Stimulated activated CD8-positive, alpha-beta memory T cell treated with anti-CD3 and anti-CD28 coated beads, Interleukin-2, amount 100 ng/mL, for 48 hours (primary cell): Measurements from ENCODE around the gene GOLGA2.

Experiments used
- DNase-seq, 2 donors: peaks; one replicate each; pipeline ENCODE4 v3.0.0-alpha.2; 2020; ENCODE audit warnings: low read depth in 2 of 2

The GOLGA2 gene

DNA sequence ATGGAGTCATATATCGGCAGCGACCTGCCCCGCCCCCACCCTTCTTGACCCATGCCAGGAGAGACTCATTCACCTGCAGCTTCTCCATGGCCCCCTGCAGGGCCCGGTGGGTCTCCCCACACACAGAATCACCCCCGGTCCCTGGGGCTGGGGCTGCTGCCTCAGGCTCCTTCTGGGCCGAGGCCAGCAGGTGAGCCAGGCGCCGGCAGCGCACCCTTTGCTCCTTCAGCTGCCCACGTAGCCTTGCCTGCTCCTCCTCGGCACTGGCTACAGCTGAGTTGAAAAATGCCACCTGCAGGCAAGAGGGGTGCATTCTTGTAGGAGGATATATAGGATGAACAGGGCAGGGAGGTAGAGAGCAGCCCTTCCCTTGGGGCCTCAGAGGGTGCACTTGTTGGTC is 17.9 kb downstream of the GOLGA2 start:
- no peak for DNase-seq

DNA sequence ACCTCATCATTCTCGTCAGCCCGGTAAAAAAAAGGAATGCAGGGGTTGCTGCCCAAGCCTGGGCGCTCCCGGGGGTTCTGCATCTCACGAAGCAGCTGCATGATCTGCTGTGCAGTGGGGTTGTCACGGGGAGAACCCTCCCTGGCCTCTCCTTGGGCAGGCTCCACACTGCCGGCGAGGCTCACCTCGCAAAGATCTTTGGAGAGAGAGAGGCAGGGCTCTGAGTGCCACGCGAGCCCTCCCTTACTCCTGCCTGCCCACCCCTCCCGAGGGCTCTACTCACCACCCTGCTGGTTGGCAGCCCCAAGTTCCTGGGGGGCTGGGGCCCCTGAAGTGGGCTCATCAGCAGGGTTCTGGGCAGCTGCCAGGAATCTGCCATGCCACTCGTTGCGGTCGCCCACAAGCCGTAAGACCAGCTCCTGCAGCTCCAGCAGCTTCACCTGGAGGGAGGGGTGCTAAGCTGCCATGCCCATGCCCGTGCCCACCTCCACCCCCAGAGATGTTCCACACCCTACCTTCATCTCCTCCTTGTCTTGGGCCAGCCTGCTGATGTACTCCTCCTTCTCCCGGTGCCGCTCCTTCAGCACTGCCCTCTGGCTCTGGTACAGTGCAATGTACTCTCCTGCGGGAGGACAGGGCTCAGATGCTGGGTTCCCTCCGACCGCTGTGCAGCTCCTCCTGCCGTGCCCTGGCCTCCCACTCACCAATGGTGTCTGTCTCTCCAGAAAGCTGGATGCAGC is 18.6 kb downstream of the GOLGA2 start:
- no peak for DNase-seq

DNA sequence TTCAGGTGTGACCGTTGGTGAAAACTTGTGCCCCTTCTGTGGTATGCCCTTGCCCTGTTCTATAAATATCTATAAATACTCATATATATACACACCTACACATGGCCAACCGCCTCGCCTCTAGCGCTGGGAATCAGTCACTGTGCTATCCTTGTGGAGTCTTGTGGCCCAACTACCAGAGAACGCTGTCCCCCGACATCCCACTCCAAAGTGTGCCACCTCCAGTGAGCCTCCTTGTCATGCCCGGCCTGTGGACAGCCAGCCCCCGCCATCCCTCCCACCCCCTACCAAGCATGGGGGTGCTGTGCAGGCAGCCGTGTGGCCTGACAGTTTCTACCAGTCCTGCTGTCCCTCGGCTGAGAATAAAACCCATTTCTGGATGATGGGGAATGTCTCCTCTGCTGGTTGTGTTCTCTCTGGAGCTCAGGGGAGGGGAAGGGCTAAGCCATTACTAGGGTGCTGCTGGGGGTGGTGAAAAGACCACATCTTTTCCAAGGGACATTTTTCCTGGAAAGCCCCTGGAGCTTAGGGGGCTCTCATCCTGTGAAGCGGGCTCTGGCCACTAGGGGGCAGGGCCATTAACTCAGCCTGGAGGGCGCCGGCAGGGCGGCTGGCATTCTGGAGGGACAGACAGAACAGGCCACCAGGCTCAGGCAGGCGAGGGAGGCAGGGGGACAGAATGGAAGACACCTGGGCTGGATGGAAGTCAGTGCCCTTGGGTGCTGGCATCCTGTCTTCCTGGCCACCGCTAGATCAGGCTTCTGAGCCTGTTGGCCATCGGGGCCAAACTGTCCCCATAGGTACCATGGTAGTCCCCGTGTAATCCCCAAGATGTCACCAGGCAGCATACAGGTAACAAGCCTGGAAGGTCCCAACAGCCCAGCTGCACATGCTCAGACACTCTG is 20.7 kb downstream of the GOLGA2 start:
- DNase-seq = peak; percentile 36 to 38

DNA sequence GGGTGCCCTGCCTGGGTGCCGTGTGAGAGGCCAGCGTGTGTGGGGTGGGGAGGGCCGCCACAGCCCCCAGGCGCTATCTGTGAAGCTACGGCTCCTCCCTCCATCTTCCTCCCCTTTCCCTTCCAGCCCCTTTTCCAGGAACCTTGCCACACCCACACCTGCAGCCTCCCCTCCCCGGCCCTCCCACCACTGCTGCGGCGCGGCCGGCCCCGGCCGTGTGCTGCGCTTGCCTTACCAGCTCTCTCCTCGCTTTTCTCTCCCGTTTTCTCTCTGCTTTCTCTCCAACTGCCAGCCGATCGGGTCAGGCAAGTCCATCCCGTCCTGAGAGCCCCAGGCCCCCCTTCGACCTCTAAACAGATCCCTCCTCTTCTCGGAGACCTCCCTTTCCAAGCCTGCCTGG is 21.4 kb downstream of the GOLGA2 start:
- no peak for DNase-seq

DNA sequence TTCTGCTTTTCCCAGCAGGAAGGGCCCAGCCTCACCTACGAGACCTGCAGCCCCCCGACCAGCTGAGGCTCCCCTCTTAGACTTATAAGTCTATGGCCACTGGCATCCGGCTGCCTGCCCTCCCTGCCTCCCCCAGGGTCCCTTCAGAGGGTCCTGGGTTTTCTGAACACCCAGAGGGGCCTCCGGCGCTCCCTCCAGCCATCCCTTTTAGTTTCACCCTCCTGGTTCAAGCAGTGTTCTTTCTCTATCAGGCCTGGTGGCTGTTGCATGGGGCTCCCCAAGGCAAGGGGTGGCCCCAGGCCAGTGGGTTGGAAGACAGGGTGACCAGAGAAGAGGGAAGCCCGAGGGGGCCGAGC is 21.8 kb downstream of the GOLGA2 start:
- DNase-seq = no peak

DNA sequence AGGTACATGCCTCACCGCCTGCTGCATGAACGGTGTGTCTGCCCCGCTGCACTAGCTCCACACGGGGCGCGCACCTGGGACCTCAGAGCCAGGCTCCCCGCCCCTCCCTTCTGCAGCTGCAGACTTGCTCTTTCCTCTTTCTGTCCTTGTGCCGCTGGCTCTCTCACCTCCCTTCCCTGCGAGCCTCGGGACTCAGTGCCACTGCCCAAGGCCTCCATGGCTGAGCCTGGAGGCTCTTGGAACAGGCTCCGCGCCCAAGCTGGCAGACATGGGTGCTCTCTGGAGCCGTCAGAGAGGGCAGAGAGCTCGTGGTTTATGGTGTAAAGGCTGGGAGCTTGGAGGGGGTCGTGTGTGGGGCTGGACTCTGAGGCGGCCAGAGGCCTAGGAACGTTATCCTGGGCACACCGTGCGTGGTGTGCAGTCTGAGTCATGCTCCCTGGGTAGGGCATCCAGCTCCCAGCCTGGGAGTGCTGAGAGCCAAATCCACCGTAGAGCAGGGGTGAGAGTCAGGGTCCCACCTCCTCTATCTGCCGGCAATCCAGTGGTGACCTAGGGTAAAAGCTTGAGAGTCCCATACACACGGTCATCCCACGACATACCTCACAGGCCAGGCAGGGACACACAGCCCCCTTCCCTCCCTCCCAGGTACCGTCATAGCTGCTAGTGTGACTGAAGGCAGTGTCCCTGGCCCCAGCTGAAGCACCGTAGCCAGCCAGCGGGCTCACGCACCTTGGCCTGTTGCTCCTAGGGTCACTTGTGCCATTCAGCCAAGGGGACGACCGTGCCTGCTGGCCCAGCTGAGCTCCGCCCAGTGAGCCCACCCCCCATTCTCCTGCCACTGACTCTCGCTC is 22.4 kb downstream of the GOLGA2 start:
- DNase-seq = no peak

DNA sequence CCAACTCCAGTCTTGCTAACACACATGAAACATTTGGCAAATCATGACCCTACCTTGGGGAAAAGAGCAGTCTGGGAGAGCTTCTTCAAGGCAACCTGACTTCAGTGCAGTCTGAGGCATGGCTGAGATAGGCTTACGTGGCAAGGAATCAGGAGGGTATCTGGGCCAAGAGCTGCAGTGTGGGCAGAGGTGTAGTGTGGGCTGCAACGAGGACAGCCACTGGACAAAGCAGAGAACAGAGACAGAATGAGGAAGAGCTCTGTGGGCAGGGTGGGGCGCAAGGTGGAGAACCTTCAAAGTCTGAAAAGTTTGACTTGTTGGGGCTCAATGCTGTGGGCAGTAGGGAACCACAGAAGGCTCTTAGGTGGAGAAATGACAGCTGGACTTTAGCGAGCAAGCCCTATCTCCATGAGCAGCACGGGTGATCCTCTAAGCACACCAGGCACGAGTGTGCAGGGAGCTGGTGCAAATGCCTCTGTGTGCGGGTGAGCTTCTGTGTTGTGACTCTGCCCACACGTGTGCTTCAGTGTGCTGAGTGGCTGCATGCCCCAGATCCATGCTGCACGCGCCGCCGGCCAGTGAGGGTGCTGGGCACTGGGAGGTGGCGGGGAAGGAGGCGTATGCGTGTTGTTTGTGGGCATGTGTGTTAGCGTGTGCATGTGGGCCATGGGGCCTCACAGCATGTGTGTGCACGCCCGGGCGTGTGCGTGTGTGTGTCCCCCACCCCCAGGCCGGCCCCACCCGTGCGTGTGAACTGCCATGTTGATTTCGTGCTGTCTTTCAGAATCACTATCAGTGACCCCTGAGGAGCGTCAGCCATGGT is 23.3 kb downstream of the GOLGA2 start:
- no peak for DNase-seq

DNA sequence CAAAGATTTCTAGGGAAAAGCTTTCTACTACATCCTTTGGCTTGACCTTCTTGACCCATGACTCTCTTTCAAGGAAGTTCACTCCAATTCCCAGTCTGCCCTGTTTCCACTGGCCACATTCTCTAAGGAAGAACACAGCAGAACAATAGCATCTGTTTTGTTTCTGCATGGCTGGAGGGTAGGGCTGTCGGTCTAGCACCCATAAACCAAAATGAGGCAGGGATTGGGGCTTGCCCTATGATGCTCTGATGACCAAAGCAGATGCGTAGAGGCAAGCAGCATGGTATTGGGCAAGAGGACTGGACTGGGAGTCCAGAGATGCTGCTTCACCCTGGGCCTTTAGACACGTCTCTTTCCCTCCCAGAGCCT is 24.1 kb downstream of the GOLGA2 start:
- no peak for DNase-seq

DNA sequence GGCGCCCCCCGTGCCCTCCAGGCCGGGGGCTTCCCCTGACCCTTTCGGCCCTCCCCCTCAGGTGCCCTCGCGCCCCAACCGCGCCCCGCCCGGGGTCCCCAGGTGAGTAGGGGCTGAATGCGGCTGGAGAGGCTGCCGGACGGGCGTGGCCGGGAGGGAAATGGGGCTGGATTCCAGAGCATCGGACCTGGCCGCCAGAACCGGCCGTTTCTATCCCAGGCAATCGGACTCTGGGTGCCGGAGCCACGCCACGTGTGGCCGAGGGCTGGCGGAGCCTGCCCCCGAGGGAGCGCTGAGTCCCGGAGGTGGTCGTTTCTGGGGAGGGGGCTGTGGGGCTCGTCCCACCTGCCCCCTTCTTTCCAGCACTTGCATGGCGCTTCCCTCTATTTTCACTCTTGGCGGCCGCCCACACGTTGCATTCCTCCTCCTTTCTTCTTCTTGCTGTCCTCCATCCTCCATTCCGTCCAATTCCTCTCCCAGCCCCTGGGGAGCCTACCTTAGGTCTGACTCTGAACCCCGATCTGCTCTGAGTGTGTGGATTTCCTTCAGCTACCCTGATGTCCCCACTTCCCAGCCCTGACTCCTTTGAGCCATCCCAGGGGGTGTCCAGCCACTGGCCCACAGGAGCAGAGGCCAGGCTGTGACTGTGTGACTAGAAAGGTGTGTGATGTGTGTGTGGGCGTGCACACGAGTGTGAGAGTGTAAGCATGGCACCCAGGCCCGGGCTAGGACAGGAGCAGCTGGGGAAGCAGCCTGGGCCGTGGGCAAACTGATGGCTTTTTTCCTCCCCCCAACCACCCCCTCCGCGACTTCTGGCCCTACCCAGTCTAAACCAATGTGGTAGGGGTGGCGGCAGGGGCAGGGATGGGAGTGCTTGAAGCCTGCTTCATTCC is 24.7 kb downstream of the GOLGA2 start:
- DNase-seq = no peak

DNA sequence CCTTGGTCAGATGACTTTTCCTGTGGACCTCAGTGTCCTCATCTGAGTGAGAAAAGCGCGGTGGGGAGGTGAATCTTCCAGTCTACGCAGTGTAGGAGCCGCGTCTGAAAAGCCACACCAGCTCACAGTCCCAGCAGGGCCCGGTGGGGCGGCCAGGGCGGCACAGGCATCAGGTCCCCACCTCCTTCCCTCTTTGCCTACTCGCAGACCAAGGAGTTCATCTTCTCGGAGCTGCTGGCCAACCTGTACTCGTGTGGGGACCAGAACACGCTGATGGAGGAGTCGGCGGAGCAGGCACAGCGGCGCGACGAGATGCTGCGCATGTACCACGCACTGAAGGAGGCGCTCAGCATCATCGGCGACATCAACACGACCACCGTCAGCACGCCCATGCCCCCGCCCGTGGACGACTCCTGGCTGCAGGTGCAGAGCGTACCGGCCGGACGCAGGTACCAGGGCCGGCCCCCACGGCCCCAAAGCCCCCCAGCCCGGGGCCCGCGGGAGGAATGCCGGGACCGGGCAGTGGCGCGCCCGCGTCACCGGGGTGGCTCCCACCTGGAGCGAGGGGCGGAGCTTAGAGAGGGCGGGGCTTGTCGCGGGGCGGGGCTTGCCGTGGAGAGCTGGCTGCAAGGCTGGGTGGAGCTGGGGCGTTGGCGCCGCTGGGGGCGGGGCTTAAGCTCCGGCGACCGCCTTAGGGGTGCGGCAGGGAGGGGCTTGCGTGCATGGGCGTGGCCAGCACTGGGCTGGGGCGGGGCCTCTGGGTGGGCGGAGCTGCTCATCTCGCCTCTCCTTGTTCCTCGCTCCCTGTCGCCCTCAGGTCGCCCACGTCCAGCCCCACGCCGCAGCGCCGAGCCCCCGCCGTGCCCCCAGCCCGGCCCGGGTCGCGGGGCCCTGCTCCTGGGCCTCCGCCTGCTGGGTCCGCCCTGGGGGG is 25.6 kb downstream of the GOLGA2 start:
- peak; percentile 98 to 100 for DNase-seq

DNA sequence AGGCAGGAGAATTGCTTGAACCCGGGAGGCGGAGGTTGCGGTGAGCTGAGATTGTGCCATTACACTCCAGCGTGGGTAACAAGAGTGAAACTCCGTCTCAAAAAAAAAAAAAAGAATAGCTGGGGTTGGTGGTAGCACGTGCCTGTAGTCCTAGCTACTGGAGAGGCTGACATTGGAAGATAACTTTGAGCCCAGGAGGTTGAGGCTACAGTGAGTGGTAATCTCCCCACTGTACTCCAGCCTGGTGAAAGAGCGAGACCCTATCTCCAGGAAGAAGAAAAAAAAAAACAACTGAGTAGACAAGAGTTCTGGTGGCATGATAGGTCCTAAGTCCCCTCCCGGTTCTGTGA is 26.3 kb downstream of the GOLGA2 start:
- no peak for DNase-seq

DNA sequence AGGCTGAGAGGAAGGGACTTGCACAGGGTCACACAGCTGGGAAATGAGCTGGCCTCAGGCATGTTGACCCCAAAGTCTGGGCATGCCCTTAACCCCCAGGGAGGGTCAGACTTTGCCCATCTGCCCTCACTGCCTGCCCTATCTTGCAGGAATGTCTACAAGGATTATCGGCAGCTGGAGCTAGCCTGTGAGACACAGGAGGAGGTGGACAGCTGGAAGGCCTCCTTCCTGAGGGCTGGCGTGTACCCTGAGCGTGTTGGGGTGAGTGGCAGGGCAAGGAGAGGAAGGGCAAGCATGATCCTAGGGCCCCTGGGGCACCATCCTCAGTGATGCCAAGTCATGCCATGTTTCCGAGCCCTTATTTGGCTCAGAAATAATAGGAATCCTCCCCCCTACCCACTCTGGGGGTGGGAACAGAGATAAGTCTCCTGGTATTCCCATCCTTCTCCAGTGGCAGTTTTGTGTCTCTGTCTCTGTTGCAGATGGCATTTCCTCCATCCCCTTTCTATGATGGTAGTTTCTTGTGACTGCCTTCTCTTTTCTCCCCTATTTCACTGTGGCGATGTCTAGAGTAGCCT is 28.5 kb downstream of the GOLGA2 start:
- no peak for DNase-seq

DNA sequence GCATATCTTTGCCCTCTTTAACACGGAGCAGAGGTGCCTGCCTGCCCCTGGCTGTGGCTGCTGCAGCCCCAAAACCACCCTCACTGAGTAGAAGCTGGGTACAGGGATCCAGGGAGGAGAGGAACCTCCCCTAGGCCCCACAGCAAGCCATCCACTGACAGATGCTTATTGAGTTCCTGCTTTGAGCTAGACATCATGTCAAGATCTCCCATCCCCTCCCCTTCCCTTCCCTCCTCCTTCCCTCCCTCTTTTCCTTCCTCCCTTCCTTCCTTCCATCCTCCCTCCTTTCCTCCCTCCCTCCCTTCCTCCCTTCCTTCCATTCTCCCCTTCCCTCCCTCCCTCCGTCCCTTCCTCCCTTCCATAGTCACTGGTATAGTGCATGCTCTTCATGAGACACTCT is 29.3 kb downstream of the GOLGA2 start:
- DNase-seq = no peak

DNA sequence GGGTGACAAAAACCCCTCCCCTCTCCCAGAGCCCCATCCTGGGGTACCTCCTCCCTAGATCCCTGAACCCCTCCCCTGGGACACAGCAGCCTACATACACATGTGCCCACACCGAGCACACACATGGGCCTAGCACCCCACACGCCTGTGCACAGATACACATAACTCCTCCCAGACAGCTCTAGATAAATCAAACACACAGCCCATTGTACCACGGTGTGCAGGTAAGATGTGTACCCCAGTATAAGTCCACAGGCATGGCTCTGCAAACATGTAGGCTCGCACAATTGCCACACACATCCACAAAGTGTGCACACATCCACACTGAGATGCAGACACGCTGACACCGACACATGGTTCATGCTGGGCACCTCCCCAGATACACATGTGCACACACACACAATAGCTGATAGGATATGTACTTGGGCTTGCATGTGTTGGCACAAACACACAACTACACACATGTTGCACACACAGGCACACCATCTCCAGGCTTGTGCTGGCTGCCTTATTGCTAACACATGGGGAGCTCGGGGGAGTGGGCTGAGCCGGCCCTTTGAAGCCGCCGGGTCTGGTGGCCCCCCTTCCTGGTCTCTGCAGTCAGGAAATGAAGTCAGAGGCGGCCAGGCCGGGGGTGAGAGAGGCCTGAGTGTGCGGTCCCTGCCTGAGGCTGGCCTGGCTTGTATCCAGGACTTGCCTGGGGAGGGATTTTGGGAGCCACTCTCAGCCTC is 30.2 kb downstream of the GOLGA2 start:
- DNase-seq = no peak

DNA sequence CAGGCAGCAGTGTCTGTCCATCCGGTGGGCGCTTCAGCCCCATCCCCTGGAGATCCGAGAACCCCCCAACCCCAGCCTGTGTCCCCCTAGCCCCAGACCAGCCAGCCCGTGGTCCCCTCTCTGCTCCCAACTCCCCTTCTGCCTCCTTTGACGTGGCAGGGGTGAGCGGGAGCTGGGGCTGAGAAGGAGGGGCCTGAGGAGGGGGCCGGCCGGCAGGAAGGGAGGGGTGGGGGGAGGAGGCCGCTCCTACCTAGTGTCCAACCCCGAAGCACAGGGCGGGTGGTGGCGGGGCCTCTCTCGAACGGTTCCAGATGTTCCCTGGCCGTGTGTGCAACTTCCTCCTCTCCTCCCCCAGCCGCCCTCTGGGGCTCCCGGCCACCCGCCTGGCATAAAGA is 31.0 kb downstream of the GOLGA2 start:
- DNase-seq = no peak

DNA sequence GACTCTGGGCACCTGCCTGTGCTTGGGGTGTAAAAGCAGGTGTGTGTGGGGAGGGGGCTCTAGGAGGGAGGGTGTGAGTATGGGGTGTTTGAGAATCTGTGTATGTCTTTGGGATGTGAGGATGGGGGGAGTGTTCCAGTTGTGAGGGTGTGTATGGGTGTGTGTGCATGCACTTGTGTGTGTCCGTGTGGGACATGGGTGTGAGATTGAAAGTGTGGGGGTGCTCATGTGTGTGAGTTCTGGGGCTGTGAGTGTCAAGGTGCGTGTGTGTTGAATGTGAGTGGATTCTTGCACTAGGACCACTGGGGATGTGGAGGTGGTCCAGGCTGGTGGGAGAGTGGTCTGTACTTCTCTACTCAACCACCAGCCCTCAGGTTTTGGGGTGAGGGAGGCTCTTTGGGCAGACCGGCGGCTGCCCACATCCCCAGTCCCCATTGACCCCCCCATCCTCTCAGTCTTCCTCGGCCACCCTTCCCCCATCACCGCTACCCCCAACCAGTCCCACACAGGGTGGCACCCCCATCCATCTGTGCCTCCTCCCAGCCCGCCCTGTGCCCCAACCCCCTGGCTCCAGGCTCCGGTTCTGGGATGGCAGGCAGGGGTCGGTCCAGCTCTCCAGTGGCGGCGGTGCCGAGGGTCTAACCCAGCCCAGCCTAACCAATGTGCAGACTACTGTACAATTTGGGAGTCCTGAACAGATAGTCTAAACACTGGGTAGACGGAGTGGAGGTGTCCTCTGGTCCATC is 31.5 kb downstream of the GOLGA2 start:
- DNase-seq = no peak

DNA sequence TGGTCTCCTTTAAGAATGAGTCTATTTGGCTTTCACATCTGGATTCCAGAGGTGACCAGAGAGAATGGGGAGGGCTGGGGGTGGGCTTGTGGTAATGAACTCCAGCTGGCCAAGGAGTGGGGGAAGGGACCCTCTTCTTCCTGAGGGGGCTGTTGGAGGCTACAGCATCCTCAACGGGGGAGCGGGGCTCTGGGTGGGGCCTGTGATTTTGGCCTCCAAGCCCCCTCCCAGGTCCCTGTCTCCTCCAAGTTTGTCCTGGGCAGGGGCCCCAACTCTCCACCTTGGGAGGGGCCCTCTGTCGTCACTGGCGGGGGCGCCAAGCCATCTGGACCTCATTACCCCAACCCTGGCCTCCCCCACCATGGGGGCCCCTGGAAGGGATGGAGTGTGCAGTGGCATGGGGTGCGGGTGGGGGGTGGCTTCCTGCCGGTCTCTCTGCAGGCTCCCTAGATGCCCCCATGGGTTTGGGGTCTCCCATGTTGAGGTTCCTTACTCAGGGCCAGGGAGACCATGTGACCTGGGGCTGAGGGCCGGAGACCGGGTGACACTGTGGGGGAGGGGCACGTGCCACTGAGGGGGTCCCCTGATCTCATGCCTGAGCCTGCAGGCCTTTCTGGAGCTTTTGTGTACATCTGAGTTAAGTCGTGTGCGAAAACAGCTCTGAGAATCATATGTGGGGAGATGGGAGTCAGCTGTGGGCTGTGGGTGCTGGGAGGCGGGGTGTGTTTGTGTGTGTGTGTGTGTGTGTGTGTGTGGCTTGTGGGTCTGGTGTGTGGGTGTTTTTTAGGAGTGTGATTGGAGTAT is 32.4 kb downstream of the GOLGA2 start:
- no peak for DNase-seq
